GM19043 (cell line): ENCODE measurements around the gene CALHM1.
"Not testable (repeated sequence)": the region's sequence is repeated elsewhere in the genome, so short reads cannot be mapped to it uniquely, and the experiment has no call there.

ENCODE experiments used
- ATAC-seq: cut with Tn5 transposase; IDR thresholded peaks from one replicate; pipeline ENCODE4 v1.9.1; 2021; ENCODE audit warnings: low read depth; ENCODE audit not compliant: unreplicated experiment

Gene CALHM1

DNA sequence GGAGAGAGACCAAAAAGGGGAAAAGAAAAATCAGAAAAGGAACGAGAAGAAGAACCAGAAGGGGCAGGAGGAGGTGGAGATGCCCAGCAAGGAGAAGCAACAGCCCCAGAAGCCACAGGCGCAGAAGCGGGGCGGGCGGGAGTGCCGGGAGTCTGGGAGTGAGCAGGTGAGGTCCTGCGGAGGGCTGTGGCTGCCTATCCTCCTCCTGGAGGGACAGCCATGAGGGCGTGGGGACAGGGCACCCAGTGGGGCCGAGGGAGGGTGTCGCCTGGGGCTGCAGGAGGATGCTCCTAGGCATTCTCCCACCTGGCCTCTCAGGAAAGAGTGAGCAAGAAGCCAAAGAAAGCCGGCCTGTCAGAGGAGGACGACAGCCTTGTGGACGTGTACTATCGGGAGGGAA lies 18.3 kb downstream of the CALHM1 start:
- no peak for ATAC-seq

DNA sequence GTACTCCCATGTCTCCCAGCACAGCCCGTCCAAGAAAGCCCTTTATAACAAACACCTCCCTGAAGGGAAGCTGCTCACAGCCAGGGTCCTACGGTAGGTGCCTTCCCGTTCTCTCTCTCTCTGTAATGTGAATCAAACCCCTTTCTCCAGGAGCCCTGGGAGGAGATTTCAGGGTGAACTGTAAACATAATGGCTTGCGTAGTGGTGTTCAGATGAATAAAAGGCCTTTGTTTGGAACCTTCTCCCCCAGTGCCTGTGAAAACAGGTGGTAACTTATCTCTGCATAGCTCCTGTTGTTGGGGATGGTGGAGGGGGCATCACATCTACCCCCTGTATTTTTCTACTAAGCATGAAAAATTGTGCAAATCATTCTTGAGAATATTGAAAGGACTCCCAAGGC lies 18.9 kb downstream of the CALHM1 start:
- ATAC-seq, result no peak

DNA sequence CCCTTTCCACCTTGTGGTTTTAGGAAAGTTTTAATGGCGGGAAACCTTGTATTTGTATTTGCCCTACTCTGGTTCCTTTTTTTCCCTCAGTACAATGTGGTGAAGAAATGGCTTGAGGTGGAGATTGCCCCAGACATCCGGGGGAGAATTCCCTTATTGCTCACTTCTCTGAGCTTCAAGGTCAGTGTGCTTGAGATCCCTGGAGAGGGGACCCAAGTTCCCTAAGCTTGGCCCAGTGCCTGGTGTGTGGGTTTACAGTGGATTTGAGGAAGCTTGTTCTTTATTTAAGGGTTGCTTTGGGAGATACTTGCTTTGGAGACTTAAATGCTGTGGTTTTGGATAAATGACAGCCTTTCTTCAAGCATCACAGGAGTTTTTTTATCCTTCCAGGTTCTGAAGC lies 24.8 kb downstream of the CALHM1 start:
- no peak for ATAC-seq

DNA sequence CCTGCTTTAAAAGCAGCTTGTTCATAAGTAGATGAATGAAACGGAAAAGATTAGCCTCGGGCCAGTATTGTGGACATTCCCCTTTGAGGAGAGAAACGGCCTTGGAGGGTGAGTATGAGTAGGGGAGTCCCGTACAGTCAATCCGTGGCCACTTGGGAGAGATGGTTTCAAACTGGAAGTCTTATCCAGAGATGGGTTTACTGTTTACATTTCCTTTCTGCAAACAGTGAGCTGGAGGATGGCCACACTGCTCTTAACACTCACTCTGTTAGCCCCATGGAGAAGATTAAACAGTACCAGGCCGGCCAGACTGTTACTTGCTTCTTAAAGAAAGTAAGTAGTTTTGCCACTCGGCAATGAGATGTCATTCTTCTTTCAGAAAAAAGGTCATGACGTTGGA lies 26.8 kb downstream of the CALHM1 start:
- no peak for ATAC-seq

DNA sequence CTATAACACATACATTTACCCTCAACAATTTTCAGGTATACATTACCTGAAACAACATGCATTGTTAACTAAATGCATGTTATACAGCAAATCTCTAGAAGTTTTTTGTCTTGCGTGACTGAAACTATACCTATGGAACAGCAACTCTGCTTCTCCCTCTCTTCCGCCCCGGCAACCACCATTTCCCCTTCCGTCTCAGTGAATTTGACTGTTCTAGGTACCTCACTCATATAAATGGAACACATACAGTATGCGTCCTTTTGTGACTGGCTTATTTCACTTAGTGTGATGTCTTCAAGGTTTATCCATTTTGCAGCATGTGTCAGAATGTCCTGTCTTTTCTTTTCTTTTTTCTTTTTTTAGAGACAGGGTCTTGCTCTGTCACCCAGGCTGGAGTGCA lies 29.1 kb downstream of the CALHM1 start:
- no peak for ATAC-seq

DNA sequence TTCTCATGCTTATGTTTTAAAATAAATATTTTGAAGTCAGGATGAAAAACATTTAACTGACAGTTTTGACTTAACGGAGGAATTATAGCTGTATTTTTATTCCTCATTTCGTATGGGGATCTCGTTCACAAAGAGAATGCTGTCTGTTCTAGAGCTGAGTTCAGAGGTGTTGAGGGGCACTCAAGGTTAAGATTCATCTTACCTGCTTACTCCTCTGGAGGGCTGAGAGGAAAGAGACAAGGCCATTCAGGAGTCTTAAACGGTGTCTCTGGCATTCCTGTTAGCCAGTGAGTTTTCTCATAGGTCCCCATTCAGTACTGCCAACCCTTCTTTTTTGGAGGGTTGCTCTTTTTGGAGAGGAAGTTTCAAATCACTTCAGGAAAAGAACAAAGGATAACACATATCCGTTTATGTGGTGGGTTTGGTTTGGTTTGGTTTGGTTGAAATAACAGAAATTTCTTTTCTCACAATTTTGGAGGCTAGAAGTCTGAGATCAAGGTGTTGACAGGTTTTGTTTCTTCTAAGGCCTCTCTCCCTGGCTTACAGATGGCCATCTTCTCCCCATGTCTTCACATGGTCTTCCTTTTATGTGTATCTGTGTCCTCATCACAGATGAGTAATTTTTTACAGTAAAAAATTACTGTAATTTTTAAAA lies 29.6 kb downstream of the CALHM1 start:
- ATAC-seq, result no peak

DNA sequence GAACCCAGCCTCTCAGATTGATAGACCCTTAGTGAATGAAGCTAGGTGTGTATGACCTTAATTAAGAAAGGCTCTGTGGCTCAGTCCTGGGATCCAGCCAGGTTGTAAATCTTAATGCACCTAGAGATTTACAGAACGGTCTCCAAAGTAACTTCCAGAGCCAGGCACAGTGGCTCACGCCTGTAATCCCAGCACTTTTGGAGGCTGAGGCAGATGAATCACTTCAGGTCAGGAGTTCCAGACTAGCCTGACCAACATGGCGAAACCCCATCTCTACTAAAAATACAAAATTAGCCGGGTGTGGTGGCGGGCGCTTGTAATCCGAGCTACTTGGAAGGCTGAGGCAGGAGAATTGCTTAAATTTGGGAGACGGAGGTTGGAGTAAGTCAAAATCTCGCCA lies 30.8 kb downstream of the CALHM1 start:
- no peak for ATAC-seq

DNA sequence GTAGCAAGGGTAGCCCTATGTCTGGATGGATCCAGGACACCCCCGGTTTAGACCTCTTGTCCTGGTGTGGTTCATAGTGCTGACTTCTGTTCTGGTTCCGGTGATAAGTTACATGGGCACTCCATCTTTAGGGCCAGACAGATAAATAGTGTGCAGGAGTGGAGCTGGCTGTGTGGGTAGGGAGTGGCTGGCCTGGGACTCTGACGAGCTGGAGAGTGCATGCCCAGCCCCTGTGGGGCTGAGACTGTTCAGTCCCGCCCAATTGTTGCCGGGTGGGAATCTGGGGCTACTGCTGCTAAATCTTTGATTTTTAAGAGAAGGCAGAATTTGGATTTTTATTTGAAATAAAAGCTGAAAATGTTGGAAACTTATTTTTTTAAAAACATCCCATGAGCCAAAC lies 35.0 kb downstream of the CALHM1 start:
- ATAC-seq, result no peak

DNA sequence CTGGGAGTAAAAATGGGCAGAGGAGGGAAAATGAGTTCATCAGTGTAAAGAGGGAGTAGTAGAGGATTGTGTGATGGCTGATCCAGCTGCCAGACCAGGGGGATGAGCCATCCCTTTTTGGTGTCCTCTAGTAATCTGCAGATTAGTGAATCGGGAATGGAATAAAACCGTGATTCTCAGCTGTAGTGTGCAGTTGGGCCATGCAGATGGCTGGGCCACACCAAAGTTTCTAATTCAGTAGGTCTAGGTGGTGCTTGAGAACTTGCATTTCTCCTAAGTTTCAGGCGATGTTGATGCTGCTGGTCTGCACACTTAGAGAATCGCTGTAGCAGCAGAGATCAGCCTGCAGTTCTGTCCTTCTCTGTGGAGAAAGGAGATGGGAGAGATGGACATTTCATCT lies 39.6 kb downstream of the CALHM1 start:
- no peak for ATAC-seq

DNA sequence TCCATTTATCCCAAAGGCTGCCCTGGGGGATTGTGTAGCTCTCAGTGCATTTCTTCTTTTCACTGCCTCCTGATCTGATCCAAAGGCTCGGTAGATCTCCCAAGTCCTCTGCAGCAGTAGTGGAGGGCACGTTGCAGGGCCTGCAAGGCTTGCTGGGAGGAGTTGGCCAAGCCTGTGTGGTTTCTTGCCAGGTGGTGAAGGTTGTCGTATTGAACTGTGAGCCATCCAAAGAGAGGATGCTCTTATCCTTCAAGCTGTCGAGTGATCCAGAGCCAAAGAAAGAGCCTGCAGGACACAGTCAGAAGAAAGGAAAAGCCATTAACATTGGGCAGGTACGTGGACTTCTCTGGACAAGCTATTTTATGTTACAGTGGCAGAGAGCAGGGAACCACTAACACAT lies 41.1 kb downstream of the CALHM1 start:
- ATAC-seq, result no peak

DNA sequence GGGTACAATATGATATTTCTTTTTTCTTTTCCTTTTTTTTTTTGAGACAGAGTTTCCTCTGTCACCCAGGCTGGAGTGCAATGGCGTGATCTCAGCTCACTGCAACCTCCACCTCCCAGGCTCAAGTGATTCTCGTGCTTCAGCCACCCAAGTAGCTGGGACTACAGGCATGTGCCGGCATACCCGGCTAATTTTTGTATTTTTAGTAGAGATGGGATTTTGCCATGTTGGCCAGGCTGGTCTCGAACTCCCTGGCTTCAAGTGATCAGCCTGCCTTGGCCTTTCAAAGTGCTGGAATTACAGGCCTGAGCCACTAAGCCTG lies 41.6 kb downstream of the CALHM1 start:
- not testable (repeated sequence) for ATAC-seq

DNA sequence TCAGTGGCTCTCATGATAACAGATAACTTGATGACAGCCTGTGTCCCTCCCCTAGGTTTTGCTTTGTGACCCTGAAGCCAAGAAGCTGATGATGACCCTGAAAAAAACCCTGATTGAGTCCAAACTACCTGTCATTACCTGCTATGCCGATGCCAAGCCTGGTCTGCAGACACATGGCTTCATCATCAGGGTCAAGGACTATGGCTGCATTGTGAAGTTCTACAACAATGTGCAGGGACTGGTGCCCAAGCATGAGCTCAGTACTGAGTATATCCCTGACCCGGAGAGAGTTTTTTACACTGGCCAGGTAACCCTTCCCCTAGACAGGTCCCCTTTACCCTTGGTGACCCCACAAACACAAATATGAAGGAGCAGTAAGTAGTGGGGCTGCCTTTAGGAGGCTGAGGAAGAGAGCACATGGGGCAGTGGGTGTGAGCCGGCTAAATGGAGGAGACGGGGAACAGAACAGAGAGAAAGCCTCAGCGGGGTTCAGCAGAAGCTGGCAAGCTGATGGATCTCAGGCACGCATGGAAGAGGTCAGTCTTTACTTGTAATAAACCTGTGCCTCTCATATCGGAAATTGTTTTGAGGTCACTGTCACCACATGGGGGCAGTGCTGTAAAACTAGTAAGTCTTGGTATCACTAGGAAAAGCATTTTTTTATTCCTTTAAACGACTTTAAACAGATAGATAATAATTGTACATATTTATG lies 42.1 kb downstream of the CALHM1 start:
- ATAC-seq, result no peak

DNA sequence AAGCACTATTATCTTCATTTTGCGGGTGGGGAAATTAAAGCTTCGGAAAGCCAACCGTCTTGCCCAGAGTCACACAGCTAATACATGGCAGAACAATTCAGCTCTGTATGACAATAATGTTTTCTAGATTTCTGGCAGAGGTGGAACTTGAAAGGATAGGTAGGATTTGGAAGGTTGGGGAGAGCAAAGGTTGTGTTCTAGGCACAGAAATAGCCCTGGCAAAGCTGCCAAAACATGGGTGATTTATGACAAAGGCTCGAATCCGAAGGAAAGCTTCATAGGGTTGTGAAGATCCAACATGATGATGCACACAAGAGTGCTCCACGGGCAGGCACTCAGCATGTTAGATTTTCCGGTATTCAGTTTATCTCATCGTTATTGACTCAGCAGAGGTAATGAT lies 43.1 kb downstream of the CALHM1 start:
- ATAC-seq, result no peak

DNA sequence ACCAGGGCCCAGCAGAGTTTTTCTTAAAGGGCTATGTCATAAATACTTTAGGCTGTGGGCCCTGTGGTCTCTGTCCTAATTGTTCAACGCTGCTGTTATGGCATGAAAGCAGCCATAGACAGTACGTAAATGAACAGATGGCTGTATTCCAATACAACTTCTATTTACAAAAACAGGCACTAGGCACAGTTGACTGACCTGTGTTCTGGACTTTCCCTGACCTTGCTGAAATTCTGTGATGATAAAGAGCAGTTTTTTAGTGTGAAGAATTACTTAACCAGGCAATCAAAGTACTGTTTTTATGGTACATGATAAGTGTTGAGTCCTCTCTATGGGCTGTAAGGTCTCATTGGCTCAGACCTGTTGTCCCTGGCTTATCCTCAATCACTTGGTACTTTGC lies 45.1 kb downstream of the CALHM1 start:
- no peak for ATAC-seq
